Measurements from ENCODE around the gene TENM4. TPM values are rescaled to one million over a fixed set of nuclear protein-coding genes. Genes with fewer than 3 reads are reported as not detected.
"Not testable (repeated sequence)": the region's sequence is repeated elsewhere in the genome, so short reads cannot be mapped to it uniquely, and the experiment has no call there.

Gene TENM4
- total RNA-seq, 2 experiments from 2014 or later, result not detected

DNA sequence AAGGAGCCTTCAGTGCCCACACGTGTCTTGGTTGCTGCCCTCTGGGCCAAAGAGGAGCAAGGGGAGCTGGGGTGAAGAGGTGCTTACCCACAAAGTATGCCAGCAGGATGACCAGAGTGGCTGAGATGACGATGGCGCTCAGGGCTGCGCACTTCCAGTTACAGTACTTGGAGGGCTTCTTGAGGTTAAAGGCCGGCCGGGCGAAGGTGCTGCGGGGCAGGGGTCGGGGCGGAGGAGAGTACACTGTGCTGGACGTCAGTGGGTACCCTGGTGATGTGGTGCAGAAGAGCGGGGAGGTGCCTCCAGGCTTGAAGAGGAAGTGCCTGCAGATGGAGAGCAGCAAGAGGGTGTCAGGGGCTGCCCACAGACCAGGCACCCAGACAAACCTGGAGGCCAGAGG, 551.1 kb downstream of the TENM4 start:
- no peak for DNase-seq
- TF ChIP-seq, protein P1, sequence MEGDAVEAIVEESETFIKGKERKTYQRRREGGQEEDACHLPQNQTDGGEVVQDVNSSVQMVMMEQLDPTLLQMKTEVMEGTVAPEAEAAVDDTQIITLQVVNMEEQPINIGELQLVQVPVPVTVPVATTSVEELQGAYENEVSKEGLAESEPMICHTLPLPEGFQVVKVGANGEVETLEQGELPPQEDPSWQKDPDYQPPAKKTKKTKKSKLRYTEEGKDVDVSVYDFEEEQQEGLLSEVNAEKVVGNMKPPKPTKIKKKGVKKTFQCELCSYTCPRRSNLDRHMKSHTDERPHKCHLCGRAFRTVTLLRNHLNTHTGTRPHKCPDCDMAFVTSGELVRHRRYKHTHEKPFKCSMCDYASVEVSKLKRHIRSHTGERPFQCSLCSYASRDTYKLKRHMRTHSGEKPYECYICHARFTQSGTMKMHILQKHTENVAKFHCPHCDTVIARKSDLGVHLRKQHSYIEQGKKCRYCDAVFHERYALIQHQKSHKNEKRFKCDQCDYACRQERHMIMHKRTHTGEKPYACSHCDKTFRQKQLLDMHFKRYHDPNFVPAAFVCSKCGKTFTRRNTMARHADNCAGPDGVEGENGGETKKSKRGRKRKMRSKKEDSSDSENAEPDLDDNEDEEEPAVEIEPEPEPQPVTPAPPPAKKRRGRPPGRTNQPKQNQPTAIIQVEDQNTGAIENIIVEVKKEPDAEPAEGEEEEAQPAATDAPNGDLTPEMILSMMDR (IDR thresholded peaks at IDR 0.05), result no peak
- CTCF ChIA-PET, result no interaction called here
- Mint-ChIP-seq H3K36me3 (ENCODE audit: low read depth) (no peaks in the 10 kb centered on the region), H3K9me3 (no peaks in the 10 kb centered on the region), H3K4me1 (ENCODE audit: low read depth) (no peaks in the 10 kb centered on the region), H3K4me3 (no peak overlapping the region), H3K27me3 (peaks cover 5% of the 10 kb centered on the region), H3K27ac (no peak overlapping the region)
- POLR2A ChIA-PET, result no interaction called here
- intact Hi-C loops (cut with micrococcal nuclease), result no loop called here
- ATAC-seq, result no peak

DNA sequence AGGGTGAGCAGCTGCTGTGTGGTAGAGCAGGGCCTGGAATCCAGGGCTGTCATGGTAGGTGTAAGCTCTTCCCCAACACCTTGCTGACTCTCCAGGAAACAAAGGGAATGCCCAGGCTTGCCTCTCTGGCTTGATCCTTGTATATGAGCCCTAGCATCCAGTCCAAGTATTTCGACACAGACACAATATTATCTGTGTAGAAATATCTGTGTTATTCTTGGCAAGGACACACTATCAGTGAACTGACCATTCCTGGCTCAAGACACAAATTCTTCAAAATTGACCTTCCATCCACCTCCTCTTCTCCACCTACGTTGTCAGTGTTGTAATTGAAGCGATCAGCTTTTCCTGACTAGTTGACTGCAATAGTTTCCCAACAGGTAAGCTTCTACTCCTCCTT, 554.2 kb downstream of the TENM4 start:
- Mint-ChIP-seq H3K4me1 (ENCODE audit: low read depth) (no peaks in the 10 kb centered on the region), H3K9me3 (no peaks in the 10 kb centered on the region), H3K4me3 (no peak overlapping the region), H3K27me3 (peaks cover 5% of the 10 kb centered on the region), H3K27ac (no peak overlapping the region), H3K36me3 (ENCODE audit: low read depth) (no peaks in the 10 kb centered on the region)
- no peak for ATAC-seq
- POLR2A ChIA-PET, result no interaction called here
- TF ChIP-seq, protein P1 (IDR thresholded peaks at IDR 0.05), result no peak
- CTCF ChIA-PET, result no interaction called here
- DNase-seq, result no peak
- intact Hi-C loops (cut with micrococcal nuclease), result no loop called here

DNA sequence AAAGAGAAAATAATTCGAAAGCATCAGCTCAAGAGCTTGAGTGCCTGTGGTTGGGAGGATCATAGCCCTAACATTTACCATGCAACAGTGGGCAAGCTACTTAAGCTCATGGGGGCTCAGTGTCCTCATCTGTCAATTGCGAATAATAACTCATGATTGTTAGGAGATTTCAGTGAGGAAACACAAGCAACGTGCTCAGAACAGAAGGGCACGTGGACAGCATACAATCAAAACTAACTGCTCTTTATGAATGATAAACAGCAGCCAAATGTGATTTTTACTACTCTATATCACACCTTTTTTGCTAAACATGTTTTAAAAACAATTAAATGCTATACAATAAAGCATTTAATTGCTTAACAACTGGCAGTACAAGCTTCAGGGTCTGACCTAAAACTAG, 556.1 kb downstream of the TENM4 start:
- Mint-ChIP-seq H3K4me1 (ENCODE audit: low read depth) (no peaks in the 10 kb centered on the region), H3K9me3 (peaks cover 2% of the 10 kb centered on the region), H3K27me3 (peaks cover 5% of the 10 kb centered on the region), H3K36me3 (ENCODE audit: low read depth) (no peaks in the 10 kb centered on the region), H3K4me3 (no peak overlapping the region), H3K27ac (no peak overlapping the region)
- ChIA-PET CTCF (no interaction called here), POLR2A (no interaction called here)
- TF ChIP-seq, protein P1 (IDR thresholded peaks at IDR 0.05), result no peak
- intact Hi-C loops (cut with micrococcal nuclease), result no loop called here
- DNase-seq (no peak), ATAC-seq (no peak)

DNA sequence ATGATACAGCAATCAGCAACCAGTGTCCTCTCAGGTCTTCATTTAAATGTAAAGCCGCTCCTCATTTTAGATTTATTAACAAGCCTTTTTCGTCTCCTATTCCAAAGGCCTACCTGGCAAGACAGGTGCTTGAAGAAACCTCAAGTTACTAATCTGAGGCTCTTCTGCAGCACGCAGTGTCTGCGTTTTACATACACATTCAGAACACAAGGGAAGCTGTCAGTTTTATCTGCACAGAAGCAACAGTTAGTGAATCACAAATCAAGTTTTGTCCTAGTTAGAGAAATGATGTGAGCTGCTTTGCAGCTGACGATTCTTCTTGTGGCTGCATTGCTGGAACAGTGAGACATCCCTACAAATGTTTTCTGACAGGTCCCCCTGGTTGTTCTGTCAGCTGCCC, 557.3 kb downstream of the TENM4 start:
- ChIA-PET CTCF (no interaction called here), POLR2A (no interaction called here)
- intact Hi-C loops (cut with micrococcal nuclease), result no loop called here
- H3K9me3 Mint-ChIP-seq, result peaks cover 2% of the 10 kb centered on the region
- H3K36me3 Mint-ChIP-seq (ENCODE audit: low read depth), result no peaks in the 10 kb centered on the region
- TF ChIP-seq, protein P1 (IDR thresholded peaks at IDR 0.05), result no peak
- H3K4me3 Mint-ChIP-seq, result no peak overlapping the region
- no peak for DNase-seq
- no peak for ATAC-seq
- H3K27me3 Mint-ChIP-seq, result peaks cover 2% of the 10 kb centered on the region
- H3K27ac Mint-ChIP-seq, result no peak overlapping the region
- H3K4me1 Mint-ChIP-seq (ENCODE audit: low read depth), result no peaks in the 10 kb centered on the region

DNA sequence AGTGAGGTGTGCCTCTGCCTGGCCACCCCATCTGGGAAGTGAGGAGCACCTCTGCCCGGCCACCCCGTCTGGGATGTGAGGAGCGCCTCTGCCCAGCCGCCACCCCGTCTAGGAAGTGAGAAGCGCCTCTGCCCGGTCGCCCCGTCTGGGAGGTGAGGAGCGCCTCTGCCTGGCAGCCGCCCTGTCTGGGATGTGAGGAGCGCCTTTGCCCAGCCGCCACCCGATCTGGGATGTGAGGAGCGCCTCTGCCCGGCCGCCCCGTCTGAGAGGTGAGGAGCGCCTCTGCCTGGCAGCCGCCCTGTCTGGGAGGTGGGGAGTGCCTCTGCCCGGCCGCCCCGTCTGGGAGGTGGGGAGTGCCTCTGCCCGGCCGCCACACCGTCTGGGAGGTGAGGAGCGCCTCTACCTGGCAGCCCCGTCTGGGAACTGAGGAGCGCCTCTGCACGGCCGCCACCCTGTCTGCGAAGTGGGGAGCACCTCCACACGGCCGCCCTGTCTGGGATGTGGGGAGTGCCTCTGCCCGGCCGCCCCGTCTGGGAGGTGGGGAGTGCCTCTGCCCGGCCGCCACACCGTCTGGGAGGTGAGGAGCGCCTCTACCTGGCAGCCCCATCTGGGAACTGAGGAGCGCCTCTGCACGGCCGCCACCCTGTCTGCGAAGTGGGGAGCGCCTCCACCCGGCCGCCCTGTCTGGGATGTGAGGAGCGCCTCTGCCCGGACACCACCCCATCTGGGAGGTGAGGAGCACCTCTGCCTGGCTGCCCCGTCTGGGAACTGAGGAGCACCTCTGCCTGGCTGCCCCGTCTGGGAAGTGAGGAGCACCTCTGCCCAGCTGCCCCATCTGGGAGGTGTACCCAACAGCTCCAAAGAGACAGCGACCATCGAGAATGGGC, 561.5 kb downstream of the TENM4 start:
- CTCF ChIA-PET, POLR2A ChIA-PET: not testable (repeated sequence)

More for the DNA sequence above, 561.5 kb downstream of the TENM4 start:
- H3K27me3 Mint-ChIP-seq; ATAC-seq; DNase-seq; H3K9me3 Mint-ChIP-seq; intact Hi-C loops (cut with micrococcal nuclease); H3K4me3 Mint-ChIP-seq; H3K36me3 Mint-ChIP-seq (ENCODE audit: low read depth); H3K4me1 Mint-ChIP-seq (ENCODE audit: low read depth); H3K27ac Mint-ChIP-seq: not testable (repeated sequence)

All from activated CD8-positive, alpha-beta T cell treated with anti-CD3 and anti-CD28 coated beads for 36 hours (primary cell).